RCC 7860 (cell line): ENCODE results near the gene SCYL3.
A peak's percentile ranks its signal among the peaks of the same experiment; 100 is the strongest.

ENCODE experiments used
- DNase-seq: peaks from one replicate; pipeline ENCODE4 v3.0.0-alpha.2; 2015; ENCODE audit warnings: low spot score
- FAIRE-seq: peaks from 2 replicates; lab custom pipeline; 2012; peaks lifted over from hg19 to GRCh38; lab: Jason Lieb, UNC

Gene SCYL3

DNA sequence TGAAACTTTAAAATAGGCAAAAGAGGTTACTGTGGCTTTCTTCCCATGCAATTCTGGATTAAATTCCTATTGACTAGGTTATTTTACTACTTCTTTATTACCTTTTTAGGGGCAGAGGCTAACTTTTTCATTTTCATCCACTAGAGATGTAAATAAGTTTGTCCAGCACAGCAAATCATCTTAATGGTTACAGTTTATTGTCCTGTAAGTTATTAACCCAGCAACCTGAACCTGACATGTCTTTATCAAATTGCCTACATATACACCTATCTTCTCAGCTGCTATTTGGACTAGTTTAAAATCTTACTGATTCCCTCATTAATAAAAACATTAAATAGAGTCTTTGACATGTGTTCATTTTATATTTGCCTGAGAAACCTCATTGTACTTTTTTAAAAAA is 6.9 kb upstream of the SCYL3 start:
- FAIRE-seq = no peak

DNA sequence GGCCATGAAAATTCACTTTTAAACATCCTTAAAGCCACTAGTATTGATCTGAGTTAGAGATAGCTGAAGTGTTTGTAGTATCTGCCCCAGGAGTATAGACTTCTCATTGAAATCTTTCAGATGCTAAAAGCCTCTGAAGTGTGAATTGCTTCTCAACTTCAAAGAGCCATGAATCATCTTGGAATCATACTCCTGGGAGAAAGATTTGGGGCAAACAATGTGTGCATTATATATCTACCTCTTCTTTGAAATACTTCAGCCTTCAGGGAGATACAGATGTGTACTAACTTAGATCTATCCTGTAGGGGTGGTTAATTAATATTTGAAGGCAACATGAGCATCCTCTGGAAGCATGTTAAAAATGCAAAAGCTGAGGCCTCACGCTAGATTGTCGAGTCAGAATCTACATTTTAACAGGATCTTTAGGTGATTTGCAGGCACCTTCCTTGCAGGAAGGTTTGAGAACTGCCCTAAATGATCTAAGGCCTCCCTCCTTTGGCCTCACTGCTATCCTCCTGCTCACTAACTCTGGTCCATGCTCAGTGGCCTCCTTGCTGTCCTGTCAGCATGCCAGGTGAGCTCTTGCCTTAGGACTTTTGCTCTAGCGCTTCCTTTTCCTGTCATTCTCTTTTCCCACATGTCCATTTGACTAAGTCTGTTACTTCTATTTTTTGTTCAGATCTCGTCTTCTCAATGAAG is 6.0 kb upstream of the SCYL3 start:
- FAIRE-seq (no peak), DNase-seq (no peak)

More for the DNA sequence above, 6.9 kb upstream of the SCYL3 start:
- no peak for DNase-seq

DNA sequence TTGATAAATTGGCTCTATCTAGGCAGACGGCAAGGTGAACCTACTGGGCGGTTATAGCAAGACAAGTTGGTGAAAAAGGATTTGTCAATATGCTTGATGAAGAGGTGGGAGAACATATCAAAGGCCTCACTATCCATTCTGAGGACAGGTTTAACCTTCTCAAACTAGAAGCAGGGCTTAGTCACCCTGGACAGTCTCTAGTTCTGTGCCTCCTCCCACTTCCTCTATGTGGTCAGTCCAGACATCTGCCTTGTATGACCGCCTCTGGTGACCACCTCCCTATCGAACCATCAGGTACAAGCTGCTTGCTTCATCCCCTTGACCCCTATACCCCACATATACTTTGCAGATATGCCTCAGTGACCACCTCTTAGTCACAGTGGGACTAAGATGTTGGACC is 2.3 kb upstream of the SCYL3 start:
- DNase-seq (no peak), FAIRE-seq (no peak)

DNA sequence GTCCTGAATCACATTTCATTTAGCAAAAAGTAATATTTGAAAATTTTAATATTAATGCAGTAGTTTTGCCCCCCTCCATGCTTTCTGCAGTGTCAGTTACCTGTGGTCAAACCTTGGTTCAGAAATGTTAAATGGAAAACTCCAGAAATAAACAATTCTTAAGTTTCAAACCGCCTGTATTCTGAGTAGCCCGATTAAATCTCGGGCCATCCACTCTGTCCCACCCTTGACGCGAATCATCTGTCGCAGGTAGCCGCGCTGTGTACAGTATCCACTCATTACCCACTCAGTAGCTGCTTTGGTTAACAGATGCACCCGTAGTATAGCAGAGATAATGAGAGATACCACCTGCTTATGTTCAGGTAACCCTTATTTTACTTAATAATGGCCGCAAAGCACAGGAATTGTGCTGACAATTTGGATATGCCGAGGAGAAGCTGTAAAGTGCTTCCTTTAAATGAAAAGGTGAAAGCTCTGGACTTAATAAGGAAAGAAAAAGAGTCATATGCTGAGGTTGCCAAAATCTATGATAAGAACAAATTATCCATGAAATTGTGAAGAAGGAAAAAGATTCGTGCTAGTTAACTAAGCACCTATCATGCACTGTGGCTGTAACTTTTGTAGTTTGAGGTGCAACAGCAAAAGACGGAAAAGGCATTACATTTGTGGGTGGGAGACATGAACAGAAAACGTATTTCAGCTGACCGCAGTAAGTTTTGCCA is 889 bp upstream of the SCYL3 start:
- FAIRE-seq = no peak
- DNase-seq = no peak

DNA sequence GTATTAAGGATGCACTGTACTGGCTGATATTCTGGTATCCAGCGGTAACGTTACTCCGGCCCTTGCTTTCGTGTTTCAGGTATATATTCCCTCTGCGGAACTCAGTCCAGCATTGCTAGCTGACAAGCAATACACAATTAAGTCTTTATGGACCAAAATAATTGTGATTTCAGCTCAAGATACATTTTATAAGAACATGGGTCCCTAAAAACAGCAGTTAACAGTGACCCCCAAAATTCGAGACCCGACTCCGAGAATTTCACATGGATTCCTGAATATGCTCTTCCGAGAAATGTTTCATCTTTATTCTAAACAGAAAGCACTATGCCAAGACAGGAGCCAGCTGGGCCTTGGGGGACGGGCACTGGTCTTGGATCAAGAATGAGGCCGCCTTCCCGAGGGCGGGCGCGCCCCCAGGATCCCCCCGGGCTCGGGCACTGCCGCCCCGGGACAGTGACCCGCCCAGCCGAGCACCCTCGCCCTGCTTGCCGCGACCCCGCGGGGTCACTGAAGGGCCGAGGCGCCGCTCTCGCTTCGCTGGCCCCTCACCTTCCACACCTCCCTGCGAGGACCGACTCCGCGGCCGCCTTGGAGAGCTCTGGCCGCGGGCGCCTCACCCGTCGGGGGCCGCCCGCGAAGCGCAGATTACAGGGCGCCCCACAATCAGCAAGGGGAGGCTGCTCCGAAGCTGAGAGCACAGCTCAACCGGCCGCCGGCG is 610 bp downstream of the SCYL3 start:
- no peak for DNase-seq
- FAIRE-seq = no peak

DNA sequence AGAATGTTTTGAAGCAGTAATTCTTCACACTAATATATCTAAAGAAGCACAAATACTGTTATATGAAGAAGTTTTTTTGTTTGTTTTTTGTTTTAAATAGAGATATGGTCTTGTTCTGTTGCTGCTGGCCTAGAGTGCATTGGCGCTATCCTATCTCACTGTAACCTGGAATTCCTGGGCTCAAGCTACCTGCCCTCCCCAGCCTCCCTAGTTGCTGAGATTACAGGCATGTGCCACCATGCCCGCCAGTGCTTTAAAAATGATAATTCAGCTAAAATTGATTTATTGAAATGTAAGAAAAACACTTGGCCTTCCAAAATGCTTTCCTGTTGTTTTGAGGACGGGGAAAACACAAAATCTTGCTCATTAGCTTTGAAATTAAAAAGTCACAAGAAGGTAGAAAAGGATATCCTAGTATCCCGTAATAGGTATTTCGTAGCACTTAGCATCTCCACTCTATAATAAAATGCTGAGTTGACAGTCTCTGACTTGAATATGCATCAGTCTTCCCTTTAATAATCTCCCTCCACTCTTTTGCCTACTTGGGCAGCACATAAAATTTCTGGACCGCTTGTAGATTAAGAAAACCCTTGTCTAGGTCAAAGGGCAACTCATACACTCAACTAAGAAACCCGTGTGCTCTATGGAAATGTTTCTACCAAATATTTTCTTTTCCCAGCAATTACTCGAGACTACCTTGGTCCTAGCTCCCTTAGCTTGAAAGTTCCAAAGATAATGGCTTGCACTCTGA is 1.3 kb downstream of the SCYL3 start:
- no peak for FAIRE-seq

DNA sequence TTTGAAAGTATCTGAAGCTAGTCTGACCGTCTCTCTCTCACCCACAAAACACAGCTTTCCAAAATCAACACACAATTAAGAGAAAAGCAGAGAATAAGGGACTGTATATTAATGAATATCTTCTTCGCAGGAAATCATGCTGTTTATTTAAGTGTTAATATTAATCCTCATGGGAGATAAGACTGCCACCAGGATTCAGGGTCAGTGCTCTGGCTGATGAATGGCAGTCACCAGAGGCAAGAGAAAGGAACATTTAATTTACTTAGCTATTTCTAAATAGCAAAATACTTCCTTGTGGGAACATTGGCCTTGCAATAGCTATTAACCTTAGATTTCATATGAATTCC is 2.2 kb downstream of the SCYL3 start:
- FAIRE-seq = no peak

More for the DNA sequence above, 1.3 kb downstream of the SCYL3 start:
- no peak for DNase-seq

DNA sequence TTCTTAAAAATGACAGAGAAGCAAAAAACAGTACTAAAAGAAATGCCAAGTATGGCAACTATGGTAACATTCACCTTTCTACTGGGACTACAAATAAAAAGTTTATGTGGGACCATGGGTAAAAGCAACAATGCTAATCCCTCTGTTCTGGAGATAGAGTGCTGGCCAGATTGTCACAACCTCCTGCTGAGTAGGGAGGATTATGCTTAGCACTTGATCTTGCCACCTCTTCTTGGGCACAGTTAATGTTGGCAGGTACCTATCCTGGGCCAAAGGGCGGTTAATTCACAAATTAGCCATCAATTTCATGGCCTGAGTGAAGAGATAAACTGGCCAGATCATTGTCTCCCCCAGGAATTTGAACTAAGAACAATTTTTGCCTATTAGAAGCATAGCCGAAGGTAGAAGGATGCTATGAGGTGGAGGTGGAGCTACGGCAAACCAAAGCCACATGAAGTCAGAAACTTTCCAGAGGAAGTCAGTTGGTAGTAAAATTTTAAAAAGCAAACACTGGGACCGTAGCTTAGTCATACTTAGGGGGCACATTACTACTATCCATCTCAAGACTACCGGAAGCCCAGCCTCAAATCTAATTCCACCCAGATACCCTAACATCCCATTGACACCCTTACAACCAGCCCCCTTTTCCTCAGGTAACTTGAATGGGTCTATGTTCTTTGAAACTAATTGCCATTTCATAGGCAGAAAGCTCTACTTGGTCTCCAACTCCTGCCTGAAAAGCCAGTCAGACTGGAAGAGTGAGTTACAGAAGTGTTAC is 2.7 kb downstream of the SCYL3 start:
- DNase-seq = peak; percentile 26
- FAIRE-seq = no peak

More for the DNA sequence above, 2.2 kb downstream of the SCYL3 start:
- no peak for DNase-seq

DNA sequence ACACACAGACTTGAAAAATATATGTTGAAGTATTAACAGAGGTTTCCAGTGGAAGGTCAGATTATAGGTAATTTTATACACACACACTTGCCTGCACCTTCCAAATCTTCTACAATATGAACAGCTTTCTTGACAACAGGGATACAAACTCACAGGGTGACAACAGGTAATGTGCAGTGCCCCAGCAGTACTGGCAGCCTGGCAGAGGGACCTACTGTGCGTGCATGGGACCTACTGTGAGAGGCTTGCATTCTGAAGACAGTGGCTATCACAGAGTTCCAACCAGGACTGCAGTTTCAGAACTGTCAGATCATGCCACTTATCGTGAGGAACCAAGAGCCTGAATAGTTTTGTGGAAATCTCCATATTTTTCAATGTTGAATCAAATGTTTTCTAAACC is 3.8 kb downstream of the SCYL3 start:
- FAIRE-seq = no peak

DNA sequence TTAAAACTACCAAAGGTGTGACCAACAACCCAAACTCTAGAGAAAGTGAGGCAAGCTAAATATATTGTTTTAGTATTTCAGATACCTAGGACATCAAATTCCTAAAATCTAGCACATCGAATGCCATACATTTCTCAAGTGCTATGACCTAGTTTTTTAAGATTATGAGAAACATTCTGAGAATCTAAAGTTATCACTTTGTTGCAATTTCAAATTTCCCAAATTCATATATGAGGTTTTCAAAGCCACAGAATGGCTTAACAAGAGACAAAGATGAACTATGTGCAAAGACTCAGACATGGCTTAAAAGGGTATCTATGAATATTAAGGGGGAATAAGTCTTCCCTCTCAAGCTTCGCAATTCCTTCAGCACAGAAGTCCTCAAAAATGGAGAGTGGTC is 6.8 kb downstream of the SCYL3 start:
- FAIRE-seq (no peak), DNase-seq (no peak)

More for the DNA sequence above, 3.8 kb downstream of the SCYL3 start:
- DNase-seq = no peak

DNA sequence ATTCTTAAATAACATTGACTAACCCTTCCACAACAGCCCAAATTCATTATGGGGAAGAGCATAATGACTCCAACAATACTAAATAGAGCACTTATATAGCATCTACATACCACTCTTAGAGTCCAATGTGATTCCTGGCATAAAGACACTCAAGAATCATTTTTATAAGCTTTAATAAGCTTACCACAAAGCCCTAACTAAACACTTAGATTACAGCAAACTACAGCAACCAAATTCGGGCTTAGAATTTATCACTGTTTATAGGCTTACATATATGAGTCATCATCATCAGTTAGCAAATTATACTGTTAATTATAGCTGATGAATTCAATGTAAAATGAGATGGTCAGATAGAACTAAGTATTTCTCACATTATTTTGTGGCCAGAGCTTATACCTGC is 7.3 kb downstream of the SCYL3 start:
- FAIRE-seq = no peak
- no peak for DNase-seq

DNA sequence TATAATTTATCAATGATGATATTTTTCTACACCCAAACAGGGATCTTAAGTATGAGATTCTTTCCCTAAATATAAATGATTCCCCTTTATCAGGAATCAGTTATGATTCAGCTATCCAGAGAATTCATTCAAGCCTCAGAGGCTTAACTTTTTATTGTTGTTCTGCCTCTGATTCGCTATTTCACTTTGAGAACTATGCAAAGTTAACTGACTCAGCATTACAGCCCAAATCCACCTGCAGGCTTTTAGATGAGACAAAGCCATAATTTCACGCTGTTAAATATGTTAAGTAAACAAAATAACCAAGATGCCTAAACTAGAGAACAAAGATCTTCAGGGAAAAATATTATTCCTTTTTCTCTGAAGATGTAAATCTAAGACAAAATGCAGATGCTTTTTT is 8.5 kb downstream of the SCYL3 start:
- no peak for DNase-seq
- no peak for FAIRE-seq

DNA sequence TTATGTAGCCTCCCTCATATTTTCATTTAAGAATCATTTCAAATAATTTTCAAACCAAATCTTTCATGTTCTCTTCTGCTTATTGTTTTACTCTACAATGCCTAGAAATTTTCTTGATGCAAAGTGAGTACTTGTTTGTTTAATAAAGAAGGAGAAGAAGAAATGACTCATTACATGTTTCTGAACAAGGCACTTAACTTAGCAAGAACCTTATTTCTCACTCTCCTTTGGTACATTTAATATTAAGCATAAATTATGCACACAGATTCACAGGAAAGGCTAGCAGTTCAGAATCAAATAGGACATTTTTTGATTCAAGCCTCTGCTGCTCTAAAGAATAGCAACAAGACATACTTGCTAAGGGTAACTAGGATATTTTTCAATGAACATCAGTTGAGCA is 9.1 kb downstream of the SCYL3 start:
- FAIRE-seq = no peak

DNA sequence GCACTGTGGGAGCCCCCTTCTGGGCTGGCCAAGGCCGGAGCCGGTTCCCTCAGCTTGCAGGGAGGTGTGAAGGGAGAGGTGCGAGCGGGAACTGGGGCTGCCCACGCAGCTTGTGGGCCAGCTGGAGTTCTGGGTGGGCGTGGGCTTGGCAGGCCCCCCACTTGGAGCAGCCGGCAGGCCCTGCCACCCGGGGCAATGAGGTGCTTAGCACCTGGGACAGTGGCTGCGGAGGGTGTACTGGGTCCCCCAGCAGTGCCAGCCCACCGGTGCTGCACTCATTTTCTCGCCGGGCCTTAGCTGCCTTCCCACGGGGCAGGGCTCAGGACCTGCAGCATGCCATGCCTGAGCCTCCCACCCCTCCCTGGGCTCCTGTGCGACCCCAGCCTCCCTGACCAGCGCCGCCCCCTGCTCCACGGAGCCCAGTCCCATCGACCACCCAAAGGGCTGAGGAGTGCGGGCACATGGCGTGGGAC is 11.6 kb downstream of the SCYL3 start:
- DNase-seq = no peak
- no peak for FAIRE-seq

More for the DNA sequence above, 9.1 kb downstream of the SCYL3 start:
- DNase-seq = no peak

DNA sequence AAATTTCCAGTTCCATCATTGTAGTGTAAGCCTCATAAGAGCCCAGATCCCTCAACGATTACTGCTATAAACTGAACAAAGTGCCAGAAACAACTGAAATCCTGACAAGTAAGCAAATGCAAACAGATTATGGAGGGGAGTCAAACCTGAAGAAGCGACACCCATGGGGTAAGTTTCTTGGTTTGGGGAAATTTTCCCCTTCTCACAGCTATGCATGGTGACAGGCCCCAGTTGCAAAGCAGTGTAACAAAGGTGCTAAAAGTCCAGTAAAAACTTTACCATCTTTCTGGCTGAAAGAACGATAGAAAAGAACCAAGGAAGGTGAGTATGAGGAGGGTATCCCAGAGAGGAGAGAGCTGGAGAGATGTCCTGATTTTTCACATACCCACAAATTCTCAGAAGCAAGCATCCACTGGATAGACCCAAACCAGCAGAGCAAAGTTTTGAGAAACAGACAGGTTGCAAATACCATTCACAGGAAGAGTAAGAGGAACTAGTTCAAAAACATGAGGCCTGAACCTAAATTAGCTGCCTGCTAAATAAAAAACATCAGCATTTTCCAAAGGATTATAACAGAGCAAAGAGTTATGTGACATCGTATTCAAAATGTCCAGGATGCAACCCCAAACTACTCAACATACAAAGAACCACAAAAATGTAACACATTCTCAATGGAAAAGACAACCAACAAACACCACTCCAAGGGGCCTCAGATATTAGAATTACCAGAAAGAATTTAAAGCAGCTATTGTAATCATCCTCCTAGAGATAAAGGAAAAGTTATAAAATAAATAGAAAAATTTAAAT is 14.5 kb downstream of the SCYL3 start:
- FAIRE-seq (no peak), DNase-seq (no peak)

DNA sequence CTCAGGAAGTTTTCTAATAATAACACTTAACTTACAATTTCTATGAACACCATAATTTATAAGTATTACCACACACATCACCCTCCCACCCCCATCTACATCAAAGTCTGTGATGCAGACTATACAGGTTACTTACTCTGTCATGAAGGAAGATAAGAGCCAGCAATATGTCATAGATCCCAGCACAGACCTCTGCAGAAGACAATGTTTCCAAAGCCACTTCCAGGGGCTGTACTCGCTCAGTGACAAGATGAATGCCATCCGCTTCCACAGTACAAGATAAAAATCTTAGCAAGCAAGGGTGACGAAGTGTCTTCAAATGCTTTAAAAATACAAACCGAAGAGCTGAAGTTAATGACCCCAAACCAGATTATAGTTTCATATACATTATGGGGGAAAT is 15.2 kb downstream of the SCYL3 start:
- no peak for DNase-seq
- FAIRE-seq = no peak

DNA sequence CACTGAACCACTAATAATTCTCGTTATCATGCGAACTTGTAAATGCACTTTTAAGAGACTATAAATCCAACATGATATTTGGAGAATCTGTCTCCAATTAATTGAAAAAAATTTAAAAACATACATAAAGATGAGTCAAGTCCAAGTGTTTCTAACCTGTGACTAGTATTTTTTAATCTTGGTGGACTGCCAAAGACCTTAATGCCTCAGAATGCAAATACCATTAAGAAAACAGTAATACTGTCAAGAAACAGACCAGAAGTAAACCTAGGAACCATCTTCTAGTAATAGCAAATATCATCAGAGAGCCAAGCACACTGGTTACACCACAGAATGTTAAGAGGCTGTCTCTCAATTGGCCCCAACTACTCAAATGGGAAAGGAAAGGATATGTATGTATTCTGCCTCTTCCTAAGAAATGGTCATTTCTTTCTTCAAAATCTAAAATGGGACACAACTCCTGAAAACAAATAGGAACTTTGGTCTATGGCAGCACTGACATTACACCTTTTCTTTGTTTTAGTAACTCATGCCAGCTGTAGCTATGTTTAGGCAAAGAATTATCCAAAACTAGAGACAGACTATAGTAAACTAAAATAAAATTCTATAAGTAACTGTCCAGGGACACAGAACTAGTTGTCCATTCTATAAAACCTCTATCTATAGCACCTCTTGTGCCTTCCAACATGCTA is 15.8 kb downstream of the SCYL3 start:
- FAIRE-seq (no peak), DNase-seq (no peak)

DNA sequence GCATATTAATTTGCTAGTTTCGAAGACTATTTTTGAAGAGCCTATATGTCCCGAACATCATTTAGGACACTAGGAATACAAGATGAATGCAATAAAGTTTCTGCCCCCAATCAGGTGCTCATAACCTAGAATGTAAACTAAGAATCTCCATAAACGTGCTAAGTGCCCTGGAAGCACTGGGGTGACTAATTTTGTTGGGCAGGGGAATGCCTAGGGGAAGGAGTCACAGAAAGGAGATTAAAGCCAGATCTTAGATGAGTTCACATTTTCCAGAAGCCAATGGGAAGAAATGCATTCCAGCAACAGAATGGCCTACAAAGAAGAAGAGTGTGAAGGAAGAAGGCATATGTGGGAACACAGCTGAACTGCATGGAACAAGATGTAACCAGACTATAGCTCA is 19.5 kb downstream of the SCYL3 start:
- DNase-seq (no peak), FAIRE-seq (no peak)
